H9 (cell line): Measurements from ENCODE around the gene JPH2. TPM values are rescaled to one million over a fixed set of nuclear protein-coding genes. Genes with fewer than 3 reads are reported as not detected.

Experiments
- DNase-seq: peaks from one replicate; pipeline ENCODE4 v3.0.0-alpha.2; 2017
- H2AFZ ChIP-seq: one replicate; pipeline ENCODE4 v1.6.1; 2013; ENCODE audit warnings: mild to moderate bottlenecking, low read length, control low read depth, moderate library complexity
- H2AK5ac ChIP-seq: 2 replicates; pipeline ENCODE4 v1.6.1; 2013; ENCODE audit warnings: low read length, control low read depth, mixed read lengths; ENCODE audit not compliant: insufficient read length
- H2BK120ac ChIP-seq: one replicate; pipeline ENCODE4 v1.6.1; 2013; ENCODE audit warnings: low read depth, mild to moderate bottlenecking, low read length, control low read depth, inconsistent platforms; ENCODE audit not compliant: poor library complexity, severe bottlenecking
- H2BK12ac ChIP-seq: 2 replicates; pipeline ENCODE4 v1.6.1; 2013; ENCODE audit warnings: low read length, control low read depth, mixed read lengths, low read depth; ENCODE audit not compliant: insufficient read length
- H2BK15ac ChIP-seq: 2 replicates; pipeline ENCODE4 v1.6.1; 2013; ENCODE audit warnings: low read depth, low read length, control low read depth
- H2BK20ac ChIP-seq: one replicate; pipeline ENCODE4 v1.6.1; 2013; ENCODE audit warnings: low read depth, mild to moderate bottlenecking, low read length, control low read depth, inconsistent platforms; ENCODE audit not compliant: poor library complexity, severe bottlenecking
- H2BK5ac ChIP-seq: 2 replicates; pipeline ENCODE4 v1.6.1; 2013; ENCODE audit warnings: low read length, control low read depth, mixed read lengths; ENCODE audit not compliant: insufficient read length
- H3K14ac ChIP-seq: 2 replicates; pipeline ENCODE4 v1.6.1; 2013; ENCODE audit warnings: low read length, control low read depth; ENCODE audit not compliant: insufficient read depth
- H3K18ac ChIP-seq: 2 replicates; pipeline ENCODE4 v1.6.1; 2013; ENCODE audit warnings: low read depth, mild to moderate bottlenecking, mixed read lengths, low read length, control low read depth; ENCODE audit not compliant: insufficient read length
- H3K23ac ChIP-seq: 2 replicates; pipeline ENCODE4 v1.6.1; 2013; ENCODE audit warnings: low read length, control low read depth, mixed read lengths, low read depth; ENCODE audit not compliant: insufficient read length
- H3K23me2 ChIP-seq: 2 replicates; pipeline ENCODE4 v1.6.1; 2013; ENCODE audit warnings: low read depth, mild to moderate bottlenecking, mixed read lengths, low read length, control low read depth; ENCODE audit not compliant: insufficient read length, poor library complexity, severe bottlenecking
- H3K27ac ChIP-seq: 2 replicates; pipeline ENCODE4 v1.5.1; 2013; ENCODE audit warnings: low read length, control low read depth, mixed read lengths, low read depth; ENCODE audit not compliant: insufficient read length
- H3K27me3 ChIP-seq: 2 replicates; pipeline ENCODE4 v1.6.1; 2013; ENCODE audit warnings: low read length, control low read depth, inconsistent platforms; ENCODE audit not compliant: insufficient read depth
- H3K4ac ChIP-seq: 2 replicates; pipeline ENCODE4 v1.6.1; 2013; ENCODE audit warnings: low read depth, mild to moderate bottlenecking, control low read depth, inconsistent platforms, low read length, moderate library complexity
- H3K4me1 ChIP-seq: 2 replicates; pipeline ENCODE4 v1.6.1; 2013; ENCODE audit warnings: low read length, control low read depth, inconsistent platforms; ENCODE audit not compliant: insufficient read depth
- H3K4me2 ChIP-seq: 2 replicates; pipeline ENCODE4 v1.6.1; 2013; ENCODE audit warnings: low read length, control low read depth, mixed read lengths; ENCODE audit not compliant: insufficient read length, insufficient read depth
- H3K56ac ChIP-seq: 2 replicates; pipeline ENCODE4 v1.6.1; 2013; ENCODE audit warnings: low read depth, mild to moderate bottlenecking, mixed read lengths, low read length, control low read depth; ENCODE audit not compliant: insufficient read length
- H3K79me1 ChIP-seq: 2 replicates; pipeline ENCODE4 v1.6.1; 2013; ENCODE audit warnings: low read depth, mild to moderate bottlenecking, moderate library complexity, low read length, control low read depth, inconsistent platforms; ENCODE audit not compliant: insufficient read depth, poor library complexity, severe bottlenecking
- H3K79me2 ChIP-seq: 2 replicates; pipeline ENCODE4 v1.6.1; 2013; ENCODE audit warnings: low read length, control low read depth, inconsistent platforms; ENCODE audit not compliant: insufficient read depth
- H3K9ac ChIP-seq: 2 replicates; pipeline ENCODE4 v1.6.1; 2013; ENCODE audit warnings: low read length, control low read depth, mixed read lengths; ENCODE audit not compliant: insufficient read length; ENCODE audit errors: extremely low read depth
- H3K9me3 ChIP-seq: one replicate; pipeline ENCODE4 v1.6.1; 2013; ENCODE audit warnings: low read depth, low read length, inconsistent platforms; ENCODE audit not compliant: control insufficient read depth
- H3T11ph ChIP-seq: one replicate; pipeline ENCODE4 v1.6.1; 2013; ENCODE audit warnings: mild to moderate bottlenecking, low read length, control low read depth, inconsistent platforms
- H4K20me1 ChIP-seq: one replicate; pipeline ENCODE4 v1.6.1; 2013; ENCODE audit not compliant: control insufficient read depth, insufficient read length, insufficient read depth
- H4K5ac ChIP-seq: 2 replicates; pipeline ENCODE4 v1.6.1; 2013; ENCODE audit warnings: low read depth, mild to moderate bottlenecking, mixed read lengths, low read length, control low read depth; ENCODE audit not compliant: insufficient read length
- H4K8ac ChIP-seq: replicated peaks from 2 replicates; pipeline ENCODE4 v1.6.1; 2013; ENCODE audit warnings: low read length, control low read depth, mixed read lengths, low read depth; ENCODE audit not compliant: insufficient read length
- H4K91ac ChIP-seq: 2 replicates; pipeline ENCODE4 v1.6.1; 2013; ENCODE audit warnings: low read depth, mild to moderate bottlenecking, moderate library complexity, mixed read lengths, low read length, control low read depth; ENCODE audit not compliant: insufficient read length
- H3K27ac Mint-ChIP-seq, 3 experiments: 2 replicates in 2 of 3; 3 replicates in 1 of 3; pipeline ENCODE4 v1.8.0; 2020 to 2021; ENCODE audit warnings: mixed read lengths in 3 of 3, mild to moderate bottlenecking in 1 of 3, moderate library complexity in 1 of 3
- H3K27me3 Mint-ChIP-seq: 2 replicates; pipeline ENCODE4 v1.8.0; 2021; ENCODE audit warnings: low read depth, mild to moderate bottlenecking, moderate library complexity, mixed read lengths
- H3K36me3 Mint-ChIP-seq, 3 experiments: 2 replicates in 2 of 3; 3 replicates in 1 of 3; pipeline ENCODE4 v1.8.0; 2020 to 2021; ENCODE audit warnings: low read depth in 3 of 3, mixed read lengths in 3 of 3; ENCODE audit not compliant: insufficient read depth in 1 of 3
- H3K4me1 Mint-ChIP-seq, 2 experiments: 2 replicates each; pipeline ENCODE4 v1.8.0; 2020; ENCODE audit warnings: mixed read lengths in 2 of 2
- H3K4me3 Mint-ChIP-seq, 2 experiments: 2 replicates in 1 of 2; 3 replicates in 1 of 2; pipeline ENCODE4 v1.8.0; 2020 to 2021; ENCODE audit warnings: mild to moderate bottlenecking in 2 of 2, mixed read lengths in 2 of 2, moderate library complexity in 1 of 2
- H3K9me3 Mint-ChIP-seq, 2 experiments: 2 replicates in 1 of 2; 3 replicates in 1 of 2; pipeline ENCODE4 v1.8.0; 2020; ENCODE audit warnings: mild to moderate bottlenecking in 2 of 2, mixed read lengths in 2 of 2, moderate library complexity in 1 of 2
- CTCF ChIP-seq: fragments of 200-600 bp; sonication (generic); conservative IDR thresholded peaks from 3 replicates; pipeline ENCODE4 v1.8.0; 2021; ENCODE audit warnings: antibody characterized with exemption, mild to moderate bottlenecking
- WGBS: extraction: QIAGEN DNeasy Blood & Tissue Kit; methylation state at CpG from one replicate; pipeline ENCODE4 v1.1.7; 2013; ENCODE audit warnings: missing lambda C conversion rate, low lambda C conversion rate, mixed read lengths; ENCODE audit not compliant: insufficient read length; ENCODE audit errors: extremely low coverage; 5-methylcytosine and 5-hydroxymethylcytosine counted together
- total RNA-seq: library from RNA; stranded (reverse); gene quantifications from 2 replicates; pipeline ENCODE4 v1.2.1, GENCODE V29; 2021

JPH2 gene
- total RNA-seq, 1 experiment from 2014 or later: 0.31 TPM

DNA sequence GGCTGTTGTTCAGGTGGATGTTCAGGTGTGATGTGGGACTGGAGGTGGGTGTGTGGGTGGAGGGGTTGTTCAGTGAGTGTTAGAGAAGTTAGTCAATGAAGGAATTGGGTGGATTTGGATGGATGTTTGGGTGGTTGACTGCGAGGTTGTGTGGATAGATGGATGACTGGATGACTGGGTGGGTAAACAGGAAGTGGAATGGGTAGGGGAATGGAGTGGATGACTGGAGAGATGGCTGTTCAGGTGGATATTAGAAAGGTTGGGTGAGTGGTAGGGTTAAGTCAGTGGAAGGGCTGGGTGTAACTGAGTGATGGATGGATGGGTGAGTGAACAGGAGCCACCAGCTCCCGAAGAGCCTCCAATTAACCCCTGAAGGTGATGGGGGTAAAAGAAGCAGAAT, 27.9 kb downstream of the JPH2 start:
- no peak overlapping the region for H3K27ac Mint-ChIP-seq
- no peak overlapping the region for H4K91ac ChIP-seq
- H3T11ph ChIP-seq: no peak overlapping the region
- no peak overlapping the region for H2BK5ac ChIP-seq
- DNase-seq: no peak
- no peak overlapping the region for H3K14ac ChIP-seq
- no peak overlapping the region for H3K18ac ChIP-seq
- no peak overlapping the region for H2BK20ac ChIP-seq
- H2BK120ac ChIP-seq: no peak overlapping the region
- H3K9me3 ChIP-seq: no peaks in the 10 kb centered on the region
- H4K20me1 ChIP-seq: no peaks in the 10 kb centered on the region
- 0 out of 4 replicates have a peak, but pooled peaks cover 0 to 3% of the 10 kb centered on the region in 2 experiments for H3K4me1 Mint-ChIP-seq
- H3K27me3 Mint-ChIP-seq: peaks cover 4% of the 10 kb centered on the region
- no peaks in the 10 kb centered on the region for H3K4me1 ChIP-seq
- no peaks in the 10 kb centered on the region for H3K36me3 Mint-ChIP-seq
- no peaks in the 10 kb centered on the region for H3K79me1 ChIP-seq
- no peaks in the 10 kb centered on the region; a peak in 1 of 5 replicates for H3K9me3 Mint-ChIP-seq
- H3K4me3 Mint-ChIP-seq: no peak overlapping the region; a peak in 1 of 5 replicates
- H2AFZ ChIP-seq: no peak overlapping the region
- H2BK12ac ChIP-seq: no peak overlapping the region
- H2AK5ac ChIP-seq: no peak overlapping the region
- no peak overlapping the region for H3K9ac ChIP-seq
- H3K4ac ChIP-seq: no peak overlapping the region
- no peaks in the 10 kb centered on the region for H3K23me2 ChIP-seq
- TF ChIP-seq CTCF: no peak
- H3K4me2 ChIP-seq: no peak overlapping the region
- H4K5ac ChIP-seq: no peak overlapping the region
- H4K8ac ChIP-seq: no peak overlapping the region
- WGBS: 100% methylated on average over 1 of the region's 2 CpGs
- no peaks in the 10 kb centered on the region for H3K27me3 ChIP-seq
- H3K27ac ChIP-seq: no peak overlapping the region
- H3K23ac ChIP-seq: no peak overlapping the region
- H3K79me2 ChIP-seq: no peaks in the 10 kb centered on the region
- H2BK15ac ChIP-seq: no peak overlapping the region
- no peak overlapping the region for H3K56ac ChIP-seq
